ENCODE measurements around the gene PDGFD. TPM values are rescaled to one million over a fixed set of nuclear protein-coding genes. Genes with fewer than 3 reads are reported as not detected.

The PDGFD gene
- total RNA-seq, 1 experiment from 2014 or later, result 2.6 TPM

- H3K9me3 Mint-ChIP-seq, result peaks cover 6% of the 10 kb centered on the region; the same call in 1 of the 2 replicates
These were observed 196.0 kb downstream of the PDGFD start for GRCh38 chr11:103967985-103968384.

GRCh38 chr11:103964390-103964789 is 199.6 kb downstream of the PDGFD start:
- DNase-seq (ENCODE audit: low spot score), result no peak
- Mint-ChIP-seq H3K4me3 (no peak overlapping the region), H3K27ac (no peak overlapping the region), H3K9me3 (peaks cover 15% of the 10 kb centered on the region), H3K4me1 (peaks cover 5% of the 10 kb centered on the region), H3K36me3 (peaks cover 4% of the 10 kb centered on the region; the same call in 1 of the 2 replicates), H3K27me3 (ENCODE audit: low read depth) (no peaks in the 10 kb centered on the region)
- ATAC-seq, result peak; percentile 69
- no peak for TF ChIP-seq TEAD4 (CRISPR knock-in tag; IDR thresholded peaks at IDR 0.05)
- ChIA-PET POLR2A (no interaction called here), CTCF (no interaction called here)

More at GRCh38 chr11:103967985-103968384, 196.0 kb downstream of the PDGFD start:
- DNase-seq (ENCODE audit: low spot score), result no peak
- Mint-ChIP-seq H3K4me3 (no peak overlapping the region), H3K27me3 (ENCODE audit: low read depth) (no peaks in the 10 kb centered on the region), H3K36me3 (no peaks in the 10 kb centered on the region), H3K4me1 (no peaks in the 10 kb centered on the region), H3K27ac (no peak overlapping the region)
- CTCF ChIA-PET, result no interaction called here
- TF ChIP-seq, protein P1, sequence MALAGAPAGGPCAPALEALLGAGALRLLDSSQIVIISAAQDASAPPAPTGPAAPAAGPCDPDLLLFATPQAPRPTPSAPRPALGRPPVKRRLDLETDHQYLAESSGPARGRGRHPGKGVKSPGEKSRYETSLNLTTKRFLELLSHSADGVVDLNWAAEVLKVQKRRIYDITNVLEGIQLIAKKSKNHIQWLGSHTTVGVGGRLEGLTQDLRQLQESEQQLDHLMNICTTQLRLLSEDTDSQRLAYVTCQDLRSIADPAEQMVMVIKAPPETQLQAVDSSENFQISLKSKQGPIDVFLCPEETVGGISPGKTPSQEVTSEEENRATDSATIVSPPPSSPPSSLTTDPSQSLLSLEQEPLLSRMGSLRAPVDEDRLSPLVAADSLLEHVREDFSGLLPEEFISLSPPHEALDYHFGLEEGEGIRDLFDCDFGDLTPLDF (CRISPR knock-in tag; IDR thresholded peaks at IDR 0.05), result no peak
- POLR2A ChIA-PET, result no interaction called here
- ATAC-seq, result no peak

DNA sequence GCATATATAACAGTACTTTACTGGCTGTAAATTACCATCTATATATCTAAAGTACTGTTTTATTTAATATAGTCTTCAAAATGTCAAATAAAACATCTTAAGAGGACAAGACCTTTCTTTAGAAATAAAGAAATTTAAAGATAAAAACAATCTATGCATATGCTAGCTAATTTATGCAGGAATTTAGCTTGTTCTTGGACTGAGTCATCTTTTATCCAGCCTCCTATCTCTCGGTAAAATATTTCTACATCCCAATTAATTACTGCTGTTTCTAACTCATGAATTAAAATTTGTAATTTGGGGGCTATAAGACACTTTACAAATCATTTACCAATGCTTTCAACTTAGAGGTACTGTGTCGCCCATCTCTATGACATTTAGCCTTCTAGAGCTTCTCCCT is 200.3 kb downstream of the PDGFD start:
- Mint-ChIP-seq H3K9me3 (peaks cover 13% of the 10 kb centered on the region), H3K27me3 (ENCODE audit: low read depth) (no peaks in the 10 kb centered on the region), H3K36me3 (peaks cover 4% of the 10 kb centered on the region; the same call in 1 of the 2 replicates), H3K27ac (no peak overlapping the region), H3K4me3 (no peak overlapping the region), H3K4me1 (peaks cover 5% of the 10 kb centered on the region)
- ATAC-seq, result no peak
- TF ChIP-seq, protein P2, sequence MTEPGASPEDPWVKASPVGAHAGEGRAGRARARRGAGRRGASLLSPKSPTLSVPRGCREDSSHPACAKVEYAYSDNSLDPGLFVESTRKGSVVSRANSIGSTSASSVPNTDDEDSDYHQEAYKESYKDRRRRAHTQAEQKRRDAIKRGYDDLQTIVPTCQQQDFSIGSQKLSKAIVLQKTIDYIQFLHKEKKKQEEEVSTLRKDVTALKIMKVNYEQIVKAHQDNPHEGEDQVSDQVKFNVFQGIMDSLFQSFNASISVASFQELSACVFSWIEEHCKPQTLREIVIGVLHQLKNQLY (CRISPR knock-in tag; IDR thresholded peaks at IDR 0.05), result no peak
- TF ChIP-seq ATF3 (CRISPR knock-in tag; conservative IDR thresholded peaks at IDR 0.05) (no peak), ZNF512 (CRISPR knock-in tag; IDR thresholded peaks at IDR 0.05; ENCODE audit: borderline replicate concordance) (no peak), ATF1 (CRISPR knock-in tag; IDR thresholded peaks at IDR 0.05) (no peak)
- ChIA-PET POLR2A (no interaction called here), CTCF (interaction anchor here (1.0 to 1.3 kb wide), 2 partner anchors 200 to 281 kb away, joined by 5 read pairs; partner anchors contain the start of gene PDGFD)
- no peak for DNase-seq (ENCODE audit: low spot score)

DNA sequence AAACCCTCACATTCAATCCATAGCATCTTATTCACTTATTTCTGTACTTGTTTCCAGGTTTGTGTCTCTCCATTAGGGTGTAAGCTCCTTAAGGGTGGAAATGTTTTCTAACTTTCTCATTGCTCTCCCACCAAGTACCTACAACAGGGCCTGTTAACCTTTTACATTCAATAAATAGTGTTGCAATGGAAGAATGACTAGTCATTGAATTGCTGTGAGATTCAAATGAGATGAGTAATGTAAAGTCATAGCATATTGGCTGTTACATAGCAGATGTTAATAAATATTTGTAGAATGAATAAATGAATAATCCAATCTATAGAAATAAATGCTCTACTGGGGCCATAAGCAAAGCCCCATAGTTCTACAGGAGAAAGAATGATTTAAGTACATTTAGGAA is 202.9 kb downstream of the PDGFD start:
- no peak overlapping the region for H3K4me3 Mint-ChIP-seq
- DNase-seq (ENCODE audit: low spot score) (no peak), ATAC-seq (no peak)
- H3K27me3 Mint-ChIP-seq (ENCODE audit: low read depth), result no peaks in the 10 kb centered on the region
- peaks cover 4% of the 10 kb centered on the region; the same call in 1 of the 2 replicates for H3K36me3 Mint-ChIP-seq
- no peak overlapping the region for H3K27ac Mint-ChIP-seq
- CTCF ChIA-PET, result no interaction called here
- peaks cover 5% of the 10 kb centered on the region for H3K4me1 Mint-ChIP-seq
- H3K9me3 Mint-ChIP-seq, result peaks cover 9% of the 10 kb centered on the region
- POLR2A ChIA-PET, result no interaction called here
- TF ChIP-seq EMX1 (CRISPR knock-in tag; IDR thresholded peaks at IDR 0.05), result no peak
- no peak for TF ChIP-seq SOX15 (CRISPR knock-in tag; IDR thresholded peaks at IDR 0.05)
- no peak for TF ChIP-seq CTCF (IDR thresholded peaks at IDR 0.05)
- no peak for TF ChIP-seq MYBL2 (CRISPR knock-in tag; IDR thresholded peaks at IDR 0.05)
- no peak for TF ChIP-seq ZNF396 (CRISPR knock-in tag; IDR thresholded peaks at IDR 0.05; ENCODE audit: borderline replicate concordance)
- TF ChIP-seq, protein P3, sequence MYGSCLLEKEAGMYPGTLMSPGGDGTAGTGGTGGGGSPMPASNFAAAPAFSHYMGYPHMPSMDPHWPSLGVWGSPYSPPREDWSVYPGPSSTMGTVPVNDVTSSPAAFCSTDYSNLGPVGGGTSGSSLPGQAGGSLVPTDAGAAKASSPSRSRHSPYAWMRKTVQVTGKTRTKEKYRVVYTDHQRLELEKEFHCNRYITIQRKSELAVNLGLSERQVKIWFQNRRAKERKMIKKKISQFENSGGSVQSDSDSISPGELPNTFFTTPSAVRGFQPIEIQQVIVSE (CRISPR knock-in tag; IDR thresholded peaks at IDR 0.05; ENCODE audit: borderline replicate concordance), result no peak
- TF ChIP-seq, protein P4, sequence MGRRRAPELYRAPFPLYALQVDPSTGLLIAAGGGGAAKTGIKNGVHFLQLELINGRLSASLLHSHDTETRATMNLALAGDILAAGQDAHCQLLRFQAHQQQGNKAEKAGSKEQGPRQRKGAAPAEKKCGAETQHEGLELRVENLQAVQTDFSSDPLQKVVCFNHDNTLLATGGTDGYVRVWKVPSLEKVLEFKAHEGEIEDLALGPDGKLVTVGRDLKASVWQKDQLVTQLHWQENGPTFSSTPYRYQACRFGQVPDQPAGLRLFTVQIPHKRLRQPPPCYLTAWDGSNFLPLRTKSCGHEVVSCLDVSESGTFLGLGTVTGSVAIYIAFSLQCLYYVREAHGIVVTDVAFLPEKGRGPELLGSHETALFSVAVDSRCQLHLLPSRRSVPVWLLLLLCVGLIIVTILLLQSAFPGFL (CRISPR knock-in tag; IDR thresholded peaks at IDR 0.05; ENCODE audit: borderline replicate concordance), result no peak
- no peak for TF ChIP-seq FOXP1 (CRISPR knock-in tag; IDR thresholded peaks at IDR 0.05; ENCODE audit: borderline replicate concordance)
- TF ChIP-seq CBFB (CRISPR knock-in tag; IDR thresholded peaks at IDR 0.05; ENCODE audit: low read depth), result no peak
- TF ChIP-seq PRRX2 (CRISPR knock-in tag; IDR thresholded peaks at IDR 0.05), result no peak
- no peak for TF ChIP-seq HMGA2 (CRISPR knock-in tag; IDR thresholded peaks at IDR 0.05)
- TF ChIP-seq STAT6 (CRISPR knock-in tag; conservative IDR thresholded peaks at IDR 0.05; ENCODE audit: low read depth), result no peak

Measured in WTC11 (cell line).